GM11168 (cell line): ENCODE results near the gene DGKD.

Experiments used
- in situ Hi-C: fragments of 300-500 bp; cut with MboI; formaldehyde crosslinking; loops from one replicate; pipeline ENCODE4 v1.12.0; 2022; ENCODE audit warnings: low sequenced_read_pairs; ENCODE audit not compliant: unreplicated experiment

The DGKD gene

DNA sequence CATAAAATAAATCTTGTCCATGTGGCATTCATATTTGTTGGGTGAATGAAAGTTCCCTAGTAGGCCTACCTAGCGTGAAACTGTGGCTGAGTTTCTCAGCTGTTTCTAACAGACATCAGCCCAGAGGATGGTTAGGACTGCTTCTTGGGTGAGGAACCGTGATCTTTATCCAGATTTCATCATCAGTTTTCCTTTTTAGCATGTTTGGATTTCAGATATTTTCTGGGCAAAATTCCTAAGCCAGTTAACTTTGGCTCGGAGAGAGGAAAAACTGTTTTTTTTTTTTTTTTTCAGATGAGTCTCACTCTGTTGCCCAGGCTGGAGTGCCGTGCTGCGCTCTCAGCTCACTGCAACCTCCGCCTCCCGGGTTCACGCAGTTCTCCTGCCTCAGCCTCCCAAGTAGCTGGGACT, 53.5 kb downstream of the DGKD start:
- in situ Hi-C loops, result no loop called here

DNA sequence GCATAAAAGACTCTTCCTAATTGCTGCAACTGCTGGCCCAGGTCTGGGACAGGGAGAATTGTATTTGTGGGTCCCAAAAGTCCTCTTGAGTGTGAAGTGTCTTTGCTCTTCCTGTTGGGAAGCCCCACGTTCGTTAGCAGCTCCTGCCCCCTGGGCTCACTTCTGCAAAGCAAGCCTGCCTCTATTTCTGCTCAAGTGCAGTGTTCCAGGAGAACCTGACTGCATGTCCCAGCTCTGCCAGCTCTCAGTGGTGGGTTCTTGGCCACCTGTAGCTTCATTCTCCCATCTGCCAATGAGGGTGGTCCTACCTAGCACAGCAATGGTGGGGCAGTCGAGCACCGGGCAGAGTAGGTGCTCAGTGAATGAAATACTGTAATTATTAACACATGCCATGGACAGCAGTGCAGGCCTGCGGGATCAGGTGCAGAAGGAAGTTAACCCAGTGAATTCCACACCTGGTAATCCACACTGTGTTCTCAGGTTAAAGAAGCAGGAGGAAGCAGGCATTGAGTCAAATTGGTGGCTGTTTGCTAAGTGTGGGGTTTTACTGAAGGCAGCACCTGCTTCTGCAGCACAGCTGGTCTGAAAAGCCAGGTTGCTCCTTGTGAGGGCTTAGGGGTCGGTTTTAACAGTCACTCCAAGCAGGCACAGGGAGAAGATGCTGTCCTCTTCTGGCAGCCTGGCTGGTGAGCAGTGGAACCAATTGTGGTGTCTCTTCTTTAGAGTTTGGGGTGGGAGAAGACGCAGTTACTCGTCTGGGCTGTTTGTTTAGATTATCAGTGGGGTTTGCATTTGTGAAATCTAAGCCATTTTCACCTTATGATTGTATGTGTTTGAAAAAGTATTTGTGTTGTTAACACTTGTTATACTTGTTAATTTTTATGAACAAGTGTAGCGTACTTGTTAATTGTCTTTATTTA, 54.3 kb downstream of the DGKD start:
- in situ Hi-C loops, result no loop called here

GRCh38 chr2:233409286-233409991, 55.1 kb downstream of the DGKD start:
- in situ Hi-C loops, result no loop called here

GRCh38 chr2:233410196-233410760, 56.0 kb downstream of the DGKD start:
- in situ Hi-C loops, result no loop called here

- in situ Hi-C loops, result no loop called here
Measured at GRCh38 chr2:233411162-233411561, 56.9 kb downstream of the DGKD start.

GRCh38 chr2:233412405-233412804, 58.1 kb downstream of the DGKD start:
- in situ Hi-C loops, result no loop called here

DNA sequence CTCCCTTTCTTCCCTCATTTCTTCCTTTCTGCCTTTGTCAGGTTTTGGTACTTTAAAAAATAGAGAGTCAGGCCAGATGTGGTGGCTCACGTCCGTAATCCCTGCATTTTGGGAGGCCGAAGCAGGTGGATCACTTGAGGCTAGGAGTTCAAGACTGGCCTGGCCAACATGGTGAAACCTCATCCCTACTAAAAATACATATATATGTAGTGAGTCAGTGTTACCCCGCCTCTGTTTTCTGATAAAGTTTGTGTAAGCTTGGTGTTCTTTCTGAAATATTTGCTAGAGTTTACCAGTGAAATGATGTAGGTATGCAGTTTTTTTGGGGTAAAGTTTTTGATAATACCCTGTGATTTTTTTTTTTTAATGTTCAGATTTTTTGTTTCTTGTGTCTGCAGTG, 58.8 kb downstream of the DGKD start:
- in situ Hi-C loops, result no loop called here

DNA sequence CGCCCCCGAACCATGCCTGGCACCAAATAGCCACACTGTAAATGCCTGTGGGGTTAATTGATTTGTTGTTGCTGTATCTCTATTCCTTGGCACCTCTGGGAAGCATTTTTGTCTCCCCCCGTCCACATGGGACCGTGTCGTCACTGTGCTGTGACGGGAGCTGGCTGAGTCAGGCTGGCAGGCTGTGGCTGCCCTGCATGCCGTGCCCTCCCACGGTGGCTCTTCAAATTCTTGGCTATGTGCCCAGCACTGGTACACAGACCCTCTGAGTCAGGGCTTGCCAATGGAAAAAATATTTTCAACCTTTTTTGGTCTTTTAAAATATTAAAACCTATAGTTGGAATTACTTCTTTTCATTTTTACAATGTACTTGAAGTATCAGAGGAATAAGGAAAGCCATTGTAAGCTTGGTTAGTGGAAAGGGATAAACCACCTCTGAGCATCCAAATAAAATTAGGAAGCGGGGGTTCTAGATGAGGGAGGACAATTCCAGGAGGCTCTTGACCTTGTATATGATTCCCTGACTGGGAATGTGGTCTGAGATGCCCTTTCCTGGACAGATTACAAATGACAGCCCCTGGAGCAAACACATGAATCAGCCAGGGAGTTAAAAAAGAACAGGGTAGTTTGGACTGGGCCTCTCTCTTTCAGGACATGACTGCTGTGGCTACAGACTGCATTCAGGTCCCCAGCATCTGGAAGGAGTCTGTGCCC, 59.4 kb downstream of the DGKD start:
- in situ Hi-C loops, result no loop called here

- in situ Hi-C loops, result no loop called here
Measured at GRCh38 chr2:233414273-233414654, 60.0 kb downstream of the DGKD start.

DNA sequence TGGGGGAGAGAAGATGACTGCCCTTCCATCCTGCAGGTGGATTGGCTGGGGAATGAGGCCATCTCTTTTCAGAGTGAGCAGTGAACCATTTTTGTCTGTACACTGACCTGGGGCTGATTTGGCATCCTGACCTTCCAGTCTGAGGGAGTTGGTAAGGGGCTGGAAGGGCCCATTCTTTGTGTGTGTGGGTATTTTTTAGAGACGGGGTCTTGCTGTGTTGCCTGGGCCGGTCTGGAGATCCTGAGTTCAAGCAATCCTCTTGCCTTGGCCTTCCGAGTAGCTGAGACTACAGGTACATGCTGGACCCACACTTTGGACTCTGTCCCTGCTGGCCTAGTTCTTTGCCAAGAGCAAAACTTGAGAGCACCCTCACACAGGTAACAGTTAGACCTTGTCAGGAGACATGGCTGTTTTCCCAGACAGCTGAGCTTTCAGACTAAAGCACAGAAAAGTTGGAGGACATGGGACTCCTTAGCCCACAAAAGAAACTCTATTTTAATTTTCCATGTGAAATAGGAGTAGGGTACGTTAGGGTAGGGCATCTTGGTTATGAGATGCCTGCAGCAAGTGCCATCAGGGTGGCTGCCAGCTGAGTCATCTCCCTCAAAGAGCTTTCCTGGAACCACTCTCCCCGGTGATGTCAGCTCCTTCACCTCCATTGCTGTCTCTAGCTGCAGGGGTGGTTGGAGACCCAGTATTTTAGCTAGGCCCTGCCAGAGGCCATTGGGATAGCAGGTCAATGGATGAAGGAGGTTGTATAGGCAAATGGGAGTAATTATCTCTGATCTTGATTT, 60.7 kb downstream of the DGKD start:
- in situ Hi-C loops, result no loop called here

GRCh38 chr2:233416199-233416598, 61.9 kb downstream of the DGKD start:
- in situ Hi-C loops, result no loop called here

DNA sequence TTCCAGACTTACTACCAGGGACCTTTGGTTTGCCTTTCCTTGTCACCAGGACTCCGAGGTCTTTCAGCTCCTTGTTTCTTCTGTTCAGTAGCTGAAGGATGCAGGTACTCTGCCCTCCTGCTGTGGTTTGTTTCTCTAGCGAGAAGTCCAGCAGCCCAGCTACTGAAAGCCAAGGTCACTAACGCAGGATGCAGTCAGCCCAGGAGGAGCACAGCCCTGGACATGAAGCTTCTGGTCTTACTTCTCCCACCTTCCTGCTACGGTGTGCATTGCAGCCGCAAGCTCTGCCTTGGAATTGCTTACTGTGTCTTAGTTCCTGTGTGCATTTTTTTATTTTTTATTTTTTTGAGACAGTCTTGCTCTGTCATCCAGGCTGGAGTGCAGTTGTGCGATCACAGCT, 62.4 kb downstream of the DGKD start:
- in situ Hi-C loops, result no loop called here

DNA sequence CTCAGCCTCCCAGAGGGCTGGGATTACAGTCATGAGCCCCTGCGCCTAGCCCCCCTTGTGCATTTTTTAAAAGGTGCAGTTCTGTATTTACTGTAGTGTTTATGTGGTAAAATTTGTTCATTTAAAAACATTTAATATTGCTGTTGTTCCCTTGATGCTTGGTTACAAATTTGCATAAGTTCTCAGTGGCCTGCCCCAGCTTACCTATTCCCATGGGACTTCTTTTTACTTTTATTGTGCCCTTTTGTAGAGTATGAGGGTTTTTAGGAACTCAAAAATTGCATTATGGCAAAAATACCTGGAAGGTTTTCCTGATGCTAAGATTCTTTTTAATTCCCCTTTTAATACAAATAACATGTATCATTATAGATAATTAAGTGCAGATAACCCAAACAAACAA, 63.0 kb downstream of the DGKD start:
- in situ Hi-C loops, result no loop called here

DNA sequence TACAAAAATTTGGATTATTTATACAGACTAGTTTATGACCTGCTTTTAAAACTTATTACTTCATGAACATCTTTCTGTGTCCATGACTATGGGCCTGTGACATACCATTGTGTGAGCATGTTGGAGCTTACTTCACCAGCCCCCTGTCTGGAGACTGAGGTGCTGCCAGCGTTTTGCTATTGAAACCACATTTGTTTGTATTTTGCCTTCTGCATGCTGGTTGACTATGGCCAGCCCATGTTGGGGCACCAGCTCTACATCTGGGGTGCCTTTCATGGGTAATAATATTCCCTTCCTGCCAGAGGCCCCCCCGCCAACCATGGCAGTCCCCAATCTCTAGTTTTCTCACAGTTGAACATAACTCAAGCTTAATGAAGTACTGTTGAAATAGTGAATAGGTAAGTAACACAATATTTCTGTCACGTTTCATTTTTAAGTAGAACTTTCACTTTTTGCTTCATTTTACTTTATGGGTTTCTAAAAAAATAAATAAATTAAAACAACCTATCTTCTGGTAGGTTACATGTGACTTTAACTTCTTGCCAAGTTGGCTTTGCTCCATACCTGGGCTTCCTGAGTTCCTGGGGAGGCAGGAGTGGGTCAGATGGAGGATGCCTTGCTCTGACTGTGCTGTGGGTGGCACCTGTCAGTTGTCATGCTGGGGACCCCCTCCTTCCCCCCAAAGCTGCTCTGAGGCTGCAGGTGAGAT, 63.9 kb downstream of the DGKD start:
- in situ Hi-C loops, result no loop called here

GRCh38 chr2:233418761-233419546, 64.7 kb downstream of the DGKD start:
- in situ Hi-C loops, result no loop called here

GRCh38 chr2:233419602-233420391, 65.5 kb downstream of the DGKD start:
- in situ Hi-C loops, result no loop called here

- in situ Hi-C loops, result no loop called here
Measured at GRCh38 chr2:233421091-233421816, 67.0 kb downstream of the DGKD start.
